T-helper 17 cell (primary cell): Measurements from ENCODE around the gene COX10. TPM values are rescaled to one million over a fixed set of nuclear protein-coding genes. Genes with fewer than 3 reads are reported as not detected.

Source experiments
- ATAC-seq: fragments of 150-1000 bp; cut with Tn5 transposase; 2 replicates; pipeline ENCODE4 v1.10.0; 2021; ENCODE audit warnings: mild to moderate bottlenecking, moderate library complexity
- DNase-seq, 3 donors: peaks; one replicate each; pipeline versions ENCODE4 v3.0.0 to v3.0.0-alpha.2; 2020 to 2021
- H3K9me3 ChIP-seq: one replicate; pipeline ENCODE4 v1.7.0; 2013; ENCODE audit warnings: low read length, mild to moderate bottlenecking; ENCODE audit not compliant: control insufficient read depth, poor library complexity, severe bottlenecking
- H3K27ac Mint-ChIP-seq: one replicate; pipeline ENCODE4 v1.8.0; 2022; ENCODE audit warnings: mild to moderate bottlenecking, moderate library complexity, mixed read lengths
- H3K27me3 Mint-ChIP-seq: one replicate; pipeline ENCODE4 v1.8.0; 2022; ENCODE audit warnings: mixed read lengths
- H3K36me3 Mint-ChIP-seq: one replicate; pipeline ENCODE4 v1.8.0; 2022; ENCODE audit warnings: low read depth, mixed read lengths
- H3K4me1 Mint-ChIP-seq: one replicate; pipeline ENCODE4 v1.8.0; 2022; ENCODE audit warnings: mild to moderate bottlenecking, mixed read lengths
- H3K4me3 Mint-ChIP-seq: one replicate; pipeline ENCODE4 v1.8.0; 2022; ENCODE audit warnings: mild to moderate bottlenecking, moderate library complexity, mixed read lengths
- total RNA-seq, 4 donors: library from RNA in 2 of 4; stranded (reverse) in 2 of 4; gene quantifications; one replicate each; pipeline ENCODE4 v1.2.3 and lab custom pipeline; 2022 to 2026

Gene COX10
- total RNA-seq, 2 donors from 2014 or later = 16.9 to 19.6 TPM

- Mint-ChIP-seq H3K4me1 (peaks cover 41% of the 10 kb centered on the region), H3K27me3 (no peaks in the 10 kb centered on the region), H3K4me3 (no peak overlapping the region), H3K36me3 (peaks cover 6% of the 10 kb centered on the region), H3K27ac (no peak overlapping the region)
- DNase-seq (no peak), ATAC-seq (no peak)
- no peaks in the 10 kb centered on the region for H3K9me3 ChIP-seq
These were observed 16.9 kb downstream of the COX10 start for GRCh38 chr17:14086189-14086588.

GRCh38 chr17:14089179-14089578 is 19.9 kb downstream of the COX10 start:
- peaks cover 6% of the 10 kb centered on the region for H3K36me3 Mint-ChIP-seq
- H3K9me3 ChIP-seq = no peaks in the 10 kb centered on the region
- H3K27ac Mint-ChIP-seq = no peak overlapping the region
- ATAC-seq = no peak
- no peak for DNase-seq
- no peak overlapping the region for H3K4me3 Mint-ChIP-seq
- peaks cover 35% of the 10 kb centered on the region for H3K4me1 Mint-ChIP-seq
- no peaks in the 10 kb centered on the region for H3K27me3 Mint-ChIP-seq

- Mint-ChIP-seq H3K4me3 (no peak overlapping the region), H3K36me3 (peaks cover 6% of the 10 kb centered on the region)
These were observed 22.1 kb downstream of the COX10 start for GRCh38 chr17:14091367-14091766.

DNA sequence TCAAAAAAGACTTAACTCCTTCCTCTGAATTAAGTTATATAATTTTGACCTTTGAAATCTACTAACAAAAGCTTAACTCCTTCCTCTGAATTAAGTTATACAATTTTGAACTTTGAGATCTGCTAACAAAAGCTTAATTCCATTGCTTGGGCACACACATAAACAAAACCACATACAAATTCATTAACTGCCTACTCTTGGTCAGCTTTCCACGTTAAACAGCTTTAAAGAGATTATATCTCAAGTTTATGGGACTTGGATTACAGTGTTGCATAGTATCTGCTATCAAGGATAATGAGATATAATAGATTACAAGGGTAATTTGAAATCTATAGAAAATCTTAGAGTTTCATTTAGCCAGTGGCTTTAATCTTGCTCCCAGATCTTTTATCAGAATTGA is 23.5 kb downstream of the COX10 start:
- Mint-ChIP-seq H3K27me3 (no peaks in the 10 kb centered on the region), H3K4me1 (peaks cover 43% of the 10 kb centered on the region), H3K36me3 (peaks cover 3% of the 10 kb centered on the region), H3K27ac (no peak overlapping the region), H3K4me3 (no peak overlapping the region)
- ATAC-seq = no peak
- H3K9me3 ChIP-seq = no peaks in the 10 kb centered on the region
- no peak for DNase-seq

More at GRCh38 chr17:14091367-14091766, 22.1 kb downstream of the COX10 start:
- ATAC-seq (no peak), DNase-seq (no peak)
- Mint-ChIP-seq H3K27me3 (no peaks in the 10 kb centered on the region), H3K4me1 (peaks cover 47% of the 10 kb centered on the region), H3K27ac (no peak overlapping the region)
- H3K9me3 ChIP-seq = no peaks in the 10 kb centered on the region

- Mint-ChIP-seq H3K4me3 (no peak overlapping the region), H3K27me3 (no peaks in the 10 kb centered on the region), H3K36me3 (no peaks in the 10 kb centered on the region), H3K4me1 (peaks cover 23% of the 10 kb centered on the region), H3K27ac (peak overlapping the region; percentile 19)
- no peak for ATAC-seq
- H3K9me3 ChIP-seq = no peaks in the 10 kb centered on the region
- DNase-seq = no peak
These were observed 25.6 kb downstream of the COX10 start for GRCh38 chr17:14094676-14095601.

DNA sequence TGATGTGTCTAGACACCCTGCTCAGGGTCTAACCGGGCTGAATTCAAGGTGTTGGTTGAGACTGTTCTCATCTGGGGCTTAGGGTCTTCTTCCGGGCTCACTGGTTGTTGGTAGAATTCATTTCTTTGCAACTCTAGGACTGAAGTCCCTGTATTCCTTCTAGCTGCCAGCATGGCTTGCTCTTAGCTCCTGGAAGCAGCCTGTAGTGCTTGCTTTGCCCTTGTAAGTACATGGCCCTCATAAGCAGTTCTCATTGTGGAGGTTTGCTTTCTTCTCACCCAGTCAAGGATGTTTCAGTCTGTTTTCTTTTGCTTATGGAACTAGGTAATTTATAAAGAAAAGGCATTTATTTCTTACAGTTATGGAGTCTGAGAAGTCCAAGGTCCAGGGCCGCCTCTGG is 26.3 kb downstream of the COX10 start:
- ATAC-seq (no peak), DNase-seq (no peak)
- peak overlapping the region; percentile 19 for H3K27ac Mint-ChIP-seq
- H3K27me3 Mint-ChIP-seq = no peaks in the 10 kb centered on the region
- no peaks in the 10 kb centered on the region for H3K36me3 Mint-ChIP-seq
- no peak overlapping the region for H3K4me3 Mint-ChIP-seq
- H3K4me1 Mint-ChIP-seq = peaks cover 22% of the 10 kb centered on the region
- H3K9me3 ChIP-seq = no peaks in the 10 kb centered on the region

GRCh38 chr17:14098246-14098645 is 28.9 kb downstream of the COX10 start:
- DNase-seq (no peak), ATAC-seq (no peak)
- H3K36me3 Mint-ChIP-seq = peaks cover 2% of the 10 kb centered on the region
- H3K4me1 Mint-ChIP-seq = peaks cover 20% of the 10 kb centered on the region
- H3K9me3 ChIP-seq = no peaks in the 10 kb centered on the region
- H3K27ac Mint-ChIP-seq = no peak overlapping the region
- no peaks in the 10 kb centered on the region for H3K27me3 Mint-ChIP-seq
- no peak overlapping the region for H3K4me3 Mint-ChIP-seq

DNA sequence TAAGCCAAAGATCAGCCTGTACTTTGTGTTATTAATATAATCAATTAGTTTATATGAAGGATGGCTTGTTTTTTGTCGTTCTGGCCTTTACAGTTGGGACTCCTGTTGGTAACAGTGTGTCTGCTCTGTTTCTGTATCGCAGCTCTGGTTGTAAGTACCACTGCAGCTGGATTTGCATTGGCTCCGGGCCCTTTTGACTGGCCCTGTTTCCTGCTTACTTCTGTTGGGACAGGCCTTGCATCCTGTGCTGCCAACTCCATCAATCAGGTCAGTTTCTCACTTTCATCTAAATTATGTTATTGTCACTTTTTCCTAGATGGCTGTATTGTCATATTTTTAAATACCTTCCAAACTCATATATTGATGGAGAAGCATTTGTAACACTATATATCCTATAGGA is 32.7 kb downstream of the COX10 start:
- no peaks in the 10 kb centered on the region for H3K27me3 Mint-ChIP-seq
- ATAC-seq (no peak), DNase-seq (no peak)
- peaks cover 4% of the 10 kb centered on the region for H3K36me3 Mint-ChIP-seq
- no peak overlapping the region for H3K27ac Mint-ChIP-seq
- peaks cover 5% of the 10 kb centered on the region for H3K4me1 Mint-ChIP-seq
- no peaks in the 10 kb centered on the region for H3K9me3 ChIP-seq
- no peak overlapping the region for H3K4me3 Mint-ChIP-seq

- Mint-ChIP-seq H3K27me3 (no peaks in the 10 kb centered on the region), H3K4me3 (no peak overlapping the region), H3K36me3 (peaks cover 10% of the 10 kb centered on the region), H3K4me1 (peaks cover 18% of the 10 kb centered on the region), H3K27ac (no peak overlapping the region)
- no peak for DNase-seq
- no peaks in the 10 kb centered on the region for H3K9me3 ChIP-seq
- no peak for ATAC-seq
These were observed 34.5 kb downstream of the COX10 start for GRCh38 chr17:14103836-14104235.

GRCh38 chr17:14104734-14105133 is 35.4 kb downstream of the COX10 start:
- peaks cover 18% of the 10 kb centered on the region for H3K4me1 Mint-ChIP-seq
- DNase-seq (no peak), ATAC-seq (no peak)
- no peaks in the 10 kb centered on the region for H3K9me3 ChIP-seq
- no peak overlapping the region for H3K4me3 Mint-ChIP-seq
- no peaks in the 10 kb centered on the region for H3K27me3 Mint-ChIP-seq
- peaks cover 10% of the 10 kb centered on the region for H3K36me3 Mint-ChIP-seq
- no peak overlapping the region for H3K27ac Mint-ChIP-seq

DNA sequence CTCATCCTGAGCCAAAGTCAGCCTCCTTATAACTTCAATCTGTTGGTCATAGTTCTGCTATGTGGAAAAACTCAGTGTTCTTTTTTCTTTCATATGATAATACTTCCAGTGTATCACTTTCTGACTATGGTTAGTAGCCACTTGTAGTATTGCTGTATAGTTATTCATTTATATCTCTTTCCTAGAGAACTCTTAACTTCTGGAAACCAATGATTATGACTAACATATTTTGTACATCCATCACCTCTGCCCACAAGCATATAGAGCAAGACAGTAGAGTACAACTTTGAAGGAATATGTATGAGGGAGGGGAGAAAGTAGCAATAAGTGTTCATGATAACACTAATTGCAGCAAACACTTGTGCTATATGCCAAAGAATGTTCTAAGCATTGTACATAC is 38.6 kb downstream of the COX10 start:
- Mint-ChIP-seq H3K27ac (no peak overlapping the region), H3K27me3 (no peaks in the 10 kb centered on the region), H3K4me1 (peaks cover 29% of the 10 kb centered on the region), H3K36me3 (peaks cover 8% of the 10 kb centered on the region), H3K4me3 (no peak overlapping the region)
- H3K9me3 ChIP-seq = no peaks in the 10 kb centered on the region
- no peak for DNase-seq
- no peak for ATAC-seq

DNA sequence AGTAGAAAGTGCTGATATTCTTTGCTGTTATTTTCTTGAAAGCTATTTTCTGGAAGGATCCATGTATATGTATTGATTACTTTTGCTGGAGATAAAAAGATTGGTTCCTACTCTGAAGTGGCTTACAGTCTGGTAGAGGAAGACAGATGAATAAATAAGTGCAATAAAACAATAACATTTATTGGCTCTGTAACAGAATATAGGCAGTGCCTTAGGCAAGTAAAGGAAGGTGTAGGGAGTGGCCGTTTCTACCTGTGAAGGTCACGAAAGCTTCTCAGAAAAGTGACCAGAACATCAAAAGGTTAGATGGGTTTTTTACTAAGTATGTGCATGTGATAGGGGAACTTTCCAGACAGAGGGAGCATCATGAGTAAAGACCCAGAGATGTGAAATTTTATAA is 43.1 kb downstream of the COX10 start:
- Mint-ChIP-seq H3K27me3 (no peaks in the 10 kb centered on the region), H3K4me1 (peaks cover 42% of the 10 kb centered on the region), H3K4me3 (no peak overlapping the region), H3K27ac (no peak overlapping the region), H3K36me3 (peaks cover 10% of the 10 kb centered on the region)
- ATAC-seq (no peak), DNase-seq (no peak)
- no peaks in the 10 kb centered on the region for H3K9me3 ChIP-seq

DNA sequence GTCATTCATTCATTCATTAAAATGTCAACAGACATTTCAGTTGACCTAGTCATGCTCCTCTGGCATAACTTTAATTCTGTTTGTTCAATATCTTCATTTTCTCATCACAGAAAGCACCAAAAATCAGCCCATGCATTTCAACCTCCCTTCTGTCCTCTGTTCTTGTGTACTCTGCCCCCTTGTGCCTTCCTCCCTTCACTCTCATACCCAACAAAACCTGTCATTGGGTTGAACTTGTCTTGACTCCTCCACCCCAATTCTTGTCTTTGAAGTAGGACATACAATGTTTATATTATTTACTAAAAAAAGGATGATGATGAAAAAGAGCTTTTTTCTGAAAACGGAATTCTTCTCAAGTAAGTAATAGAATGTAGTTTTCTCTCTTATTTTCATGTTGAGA is 43.8 kb downstream of the COX10 start:
- no peak overlapping the region for H3K27ac Mint-ChIP-seq
- H3K4me3 Mint-ChIP-seq = no peak overlapping the region
- no peaks in the 10 kb centered on the region for H3K27me3 Mint-ChIP-seq
- no peak for ATAC-seq
- no peaks in the 10 kb centered on the region for H3K9me3 ChIP-seq
- peaks cover 35% of the 10 kb centered on the region for H3K4me1 Mint-ChIP-seq
- H3K36me3 Mint-ChIP-seq = peaks cover 7% of the 10 kb centered on the region
- DNase-seq = no peak
